NCI-H1694 treated with DMSO at 0.1 percent for 48 hours (cell line): ENCODE measurements around the gene IGF2R.
"Not testable (repeated sequence)": the region's sequence is repeated elsewhere in the genome, so short reads cannot be mapped to it uniquely, and the experiment has no call there.

Source experiments
- DNase-seq: peaks from one replicate; lab custom pipeline; 2025; lab: John Stamatoyannopoulos, UW

Gene IGF2R

GRCh38 chr6:160077526-160077925 is 108.6 kb downstream of the IGF2R start:
- no peak for DNase-seq

DNA sequence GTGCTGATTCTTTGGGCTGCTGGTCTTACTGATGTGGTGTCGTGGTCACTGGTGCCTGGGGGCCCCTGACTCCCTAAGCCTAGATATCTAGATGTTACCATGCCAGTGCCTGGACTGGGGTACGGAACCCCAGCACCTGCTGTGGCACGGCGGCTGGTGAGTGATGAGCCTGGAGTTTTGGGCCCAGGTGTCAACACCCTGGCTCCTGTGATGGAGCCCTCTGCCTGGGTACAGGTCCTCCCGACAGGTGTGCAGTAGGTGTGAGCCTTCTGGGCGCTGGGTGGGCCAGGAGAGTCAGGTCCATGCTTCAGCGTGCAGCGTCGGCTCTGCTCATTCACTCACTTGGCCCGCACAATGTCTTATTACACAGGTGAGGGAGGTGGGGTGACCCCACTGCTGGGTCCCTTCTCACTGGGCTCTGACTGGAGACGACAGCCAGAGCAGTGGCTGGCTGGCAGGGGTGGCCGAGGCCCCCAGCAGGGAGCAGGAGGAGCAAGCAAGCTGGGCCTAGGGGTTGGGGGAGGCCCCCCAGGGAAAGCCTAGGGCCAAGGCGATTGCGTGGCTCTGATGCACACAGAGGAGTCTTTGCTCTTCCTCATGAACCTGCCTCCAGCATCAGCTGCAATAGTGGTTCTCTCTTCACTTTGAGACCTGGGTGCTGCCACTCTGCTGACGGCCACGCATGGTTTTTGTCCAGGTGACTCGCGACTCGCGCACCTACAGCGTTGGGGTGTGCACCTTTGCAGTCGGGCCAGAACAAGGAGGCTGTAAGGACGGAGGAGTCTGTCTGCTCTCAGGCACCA is 110.2 kb downstream of the IGF2R start:
- DNase-seq, result no peak

GRCh38 chr6:160079686-160080043 is 110.8 kb downstream of the IGF2R start:
- DNase-seq, result no peak

DNA sequence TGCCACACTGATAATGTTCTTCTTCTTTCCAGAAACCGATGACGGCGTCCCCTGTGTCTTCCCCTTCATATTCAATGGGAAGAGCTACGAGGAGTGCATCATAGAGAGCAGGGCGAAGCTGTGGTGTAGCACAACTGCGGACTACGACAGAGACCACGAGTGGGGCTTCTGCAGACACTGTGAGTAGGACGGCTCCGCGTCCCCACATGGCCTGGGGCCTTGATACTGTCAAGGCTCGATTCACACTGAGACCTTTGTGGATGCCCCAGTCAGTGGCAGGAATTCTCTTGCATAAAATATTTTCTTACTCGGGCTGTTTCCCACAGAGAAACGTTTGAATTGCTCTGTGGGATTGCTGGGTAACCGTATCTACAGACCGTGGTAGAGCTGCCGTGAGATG is 111.2 kb downstream of the IGF2R start:
- no peak for DNase-seq

GRCh38 chr6:160081398-160081797 is 112.5 kb downstream of the IGF2R start:
- DNase-seq, result no peak

DNA sequence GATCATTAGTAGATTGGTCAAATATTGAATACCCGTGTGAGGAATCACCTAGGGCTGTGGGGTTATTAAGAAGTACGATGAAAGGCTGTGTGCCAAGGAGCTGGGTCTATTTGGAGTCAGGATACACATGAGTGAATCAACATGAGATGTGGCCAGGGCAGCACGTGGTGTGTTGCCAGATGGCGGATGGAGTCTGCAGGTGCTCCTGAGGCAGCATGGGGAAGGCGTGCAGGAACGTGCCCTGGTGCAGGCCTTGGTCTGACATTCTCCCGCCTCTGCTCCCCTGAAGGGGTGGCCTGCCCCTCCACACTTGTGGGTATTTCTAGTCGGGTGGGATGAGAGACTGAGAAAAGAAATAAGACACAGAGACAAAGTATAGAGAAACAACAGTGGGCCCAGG is 113.7 kb downstream of the IGF2R start:
- DNase-seq, result peak; percentile 37

- DNase-seq, result no peak
These were observed 115.4 kb downstream of the IGF2R start for GRCh38 chr6:160084198-160084776.

- no peak for DNase-seq
These were observed 116.3 kb downstream of the IGF2R start for GRCh38 chr6:160085226-160085625.

DNA sequence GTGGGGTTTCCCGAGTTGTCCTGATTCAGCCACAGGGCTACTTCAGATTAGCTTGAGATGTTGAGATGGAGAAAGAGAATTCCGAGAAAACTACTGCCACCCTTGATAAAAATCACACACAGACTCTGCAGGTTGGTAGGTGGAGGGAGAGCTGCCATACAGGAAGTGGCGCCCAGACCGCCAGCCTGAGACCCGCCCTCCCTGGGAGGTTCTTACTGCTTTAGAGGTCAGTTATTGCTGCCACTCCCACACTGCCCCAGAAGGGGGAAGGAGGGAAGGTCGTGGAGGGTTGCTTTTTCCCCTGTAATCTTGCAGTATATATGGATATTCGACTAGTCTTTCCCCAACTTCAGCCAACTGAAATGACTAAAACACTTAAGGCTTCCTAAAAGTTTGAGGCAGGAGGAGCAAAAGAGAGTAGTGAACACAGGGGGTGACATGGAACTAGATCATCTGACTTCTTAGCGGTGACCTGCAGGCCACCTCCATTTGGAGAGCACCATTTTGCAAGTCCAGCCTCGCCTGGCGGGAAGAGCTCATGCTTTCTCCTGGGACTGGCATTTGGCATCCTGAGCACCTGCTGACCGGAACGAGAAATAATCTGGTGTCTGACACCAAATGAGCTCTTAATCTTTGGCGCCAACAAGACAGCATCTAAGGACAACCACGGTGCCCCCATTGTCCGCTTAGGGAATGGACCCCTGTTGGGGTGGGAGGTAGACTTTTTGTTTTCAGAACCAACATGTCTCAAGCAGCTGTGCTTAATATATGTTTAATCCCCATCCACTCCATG is 117.0 kb downstream of the IGF2R start:
- DNase-seq, result no peak

- no peak for DNase-seq
These were observed 117.9 kb downstream of the IGF2R start for GRCh38 chr6:160086754-160087153.

GRCh38 chr6:160088069-160088783 is 119.3 kb downstream of the IGF2R start:
- DNase-seq, result peak; percentile 46

DNA sequence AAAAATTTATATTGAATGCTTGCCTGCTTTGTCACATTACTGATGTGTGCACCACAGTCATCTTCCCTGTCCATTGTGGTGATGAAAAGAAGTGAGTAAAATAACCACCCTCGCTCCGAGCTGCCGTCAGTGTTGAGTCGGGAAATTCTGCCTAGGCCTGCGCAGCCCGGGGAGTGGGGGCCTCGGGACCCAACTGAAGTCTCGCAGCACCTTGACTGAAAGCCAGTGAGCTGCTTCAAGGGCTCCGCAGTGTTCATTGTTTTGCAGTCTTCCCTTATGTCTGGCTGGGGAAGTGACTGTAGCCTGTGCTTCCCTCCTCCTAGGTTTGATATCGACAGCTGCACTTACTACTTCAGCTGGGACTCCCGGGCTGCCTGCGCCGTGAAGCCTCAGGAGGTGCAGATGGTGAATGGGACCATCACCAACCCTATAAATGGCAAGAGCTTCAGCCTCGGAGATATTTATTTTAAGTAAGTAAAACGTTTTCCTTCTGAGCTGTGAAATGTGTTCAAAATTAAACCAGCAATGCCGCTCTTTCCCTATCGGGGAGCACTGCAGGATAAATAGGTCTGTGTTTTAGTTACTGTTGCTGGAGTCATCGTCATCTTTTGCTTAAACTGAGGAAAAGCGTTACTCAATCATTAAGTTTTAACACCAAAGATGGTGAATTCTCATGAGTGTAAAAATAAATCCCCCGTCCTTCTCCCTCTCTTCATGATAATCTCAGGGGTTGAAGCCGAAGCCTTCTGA is 120.1 kb downstream of the IGF2R start:
- DNase-seq, result no peak

DNA sequence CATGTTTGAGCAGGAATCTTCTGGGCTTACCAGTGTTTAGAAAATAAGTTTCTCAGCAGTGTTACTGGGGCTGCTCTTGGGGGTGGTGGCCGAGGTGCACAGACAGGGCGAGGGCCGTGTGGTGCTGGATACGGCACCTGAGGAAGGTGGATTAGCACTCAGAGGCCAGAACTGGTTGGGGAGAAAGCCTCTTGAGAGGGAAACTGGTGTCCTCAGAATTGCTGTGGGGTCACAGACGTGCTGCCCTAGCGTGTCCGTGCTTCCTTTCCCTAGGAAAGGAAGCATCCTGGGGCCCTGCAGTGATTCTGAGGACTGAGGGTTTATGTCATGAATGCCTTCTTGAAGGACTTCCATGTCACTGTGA is 120.6 kb downstream of the IGF2R start:
- DNase-seq, result no peak

- not testable (repeated sequence) for DNase-seq
These were observed 121.8 kb downstream of the IGF2R start for GRCh38 chr6:160090442-160091239.

DNA sequence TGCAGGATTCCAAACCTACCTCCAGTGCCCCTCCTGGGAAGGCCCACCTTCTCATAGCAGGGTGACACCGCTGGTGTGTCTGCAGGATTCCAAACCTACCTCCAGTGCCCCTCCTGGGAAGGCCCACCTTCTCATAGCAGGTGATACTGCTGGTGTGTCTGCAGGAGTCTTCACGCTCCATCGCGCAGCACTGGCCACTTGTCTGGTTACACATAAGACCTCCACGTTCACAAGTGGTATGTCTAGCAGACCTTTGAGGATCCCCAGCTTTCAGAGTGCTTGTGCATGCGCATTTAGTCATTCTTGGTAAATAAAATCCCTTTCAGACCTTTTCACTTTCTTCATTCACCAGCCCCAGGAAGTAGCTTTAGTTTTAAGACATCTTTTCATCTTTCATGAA is 123.3 kb downstream of the IGF2R start:
- not testable (repeated sequence) for DNase-seq

DNA sequence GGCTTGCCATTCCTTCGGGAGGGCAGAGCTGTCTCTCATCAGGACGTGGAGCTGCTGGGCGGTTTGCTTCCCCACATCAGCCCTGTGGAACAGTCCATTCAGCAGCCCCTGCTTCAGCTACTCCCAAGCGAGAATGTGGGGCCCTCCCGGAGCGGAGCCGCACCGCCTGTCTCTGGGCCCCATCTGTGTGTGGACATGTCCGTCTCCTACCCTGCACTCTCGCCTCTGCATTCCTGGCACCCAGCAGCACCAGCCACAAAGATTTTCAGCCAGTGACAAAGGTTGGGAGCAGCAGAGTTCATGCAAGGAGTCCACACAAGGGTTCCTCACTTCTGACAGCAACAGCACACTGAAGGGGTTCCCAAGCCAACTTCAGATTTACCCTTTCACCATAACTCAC is 123.7 kb downstream of the IGF2R start:
- no peak for DNase-seq

GRCh38 chr6:160093061-160093460 is 124.2 kb downstream of the IGF2R start:
- DNase-seq, result no peak

DNA sequence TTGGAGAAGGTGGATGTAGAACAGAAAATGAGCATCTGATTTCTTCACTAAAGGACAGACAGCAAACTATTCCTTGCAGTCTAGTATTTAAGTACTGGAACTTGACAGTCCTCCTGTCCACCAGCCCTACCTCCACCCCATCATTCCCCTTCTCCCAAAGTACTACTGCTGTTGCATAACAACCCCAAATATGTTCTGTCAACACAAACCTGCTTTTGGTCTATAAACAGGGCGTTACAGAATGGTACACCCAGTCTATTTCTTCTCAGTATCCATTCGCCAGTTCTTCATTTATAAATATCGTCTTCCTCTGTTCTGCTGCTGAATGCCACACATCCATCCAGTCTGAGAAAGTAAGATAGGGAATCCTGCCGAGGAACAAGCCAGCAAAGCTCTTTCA is 125.1 kb downstream of the IGF2R start:
- DNase-seq, result no peak

GRCh38 chr6:160095146-160095845 is 126.4 kb downstream of the IGF2R start:
- no peak for DNase-seq
